HG03064 (cell line): ENCODE data around the gene TOP3A.
"Not testable (repeated sequence)": the region's sequence is repeated elsewhere in the genome, so short reads cannot be mapped to it uniquely, and the experiment has no call there.

ENCODE experiments used
- ATAC-seq: cut with Tn5 transposase; IDR thresholded peaks from one replicate; pipeline ENCODE4 v1.9.1; 2021; ENCODE audit warnings: low read depth; ENCODE audit not compliant: unreplicated experiment

TOP3A gene

GRCh38 chr17:18314731-18315561 lies at the start of gene TOP3A, which contains the start of gene SMCR8:
TSS of gene TOP3A (minus strand) at chr17:18314994. CDS start at chr17:18314778, 216 bp downstream.
TSS of gene SMCR8 (plus strand) at chr17:18315293. CDS start at chr17:18315790, 497 bp downstream.
- peak; percentile 67 for ATAC-seq

GRCh38 chr17:18364166-18364565 lies 49.4 kb upstream of the TOP3A start:
- ATAC-seq, result no peak

- ATAC-seq, result peak; percentile 91
Measured at GRCh38 chr17:18363101-18364049, 48.6 kb upstream of the TOP3A start, which contains the start of gene SHMT1. TSS of gene SHMT1 (minus strand) at chr17:18363550. CDS start at chr17:18355981, 7,569 bp downstream.

- no peak for ATAC-seq
Measured at GRCh38 chr17:18362698-18363100, 47.9 kb upstream of the TOP3A start.

- no peak for ATAC-seq
Measured at GRCh38 chr17:18361837-18362697, 47.3 kb upstream of the TOP3A start.

GRCh38 chr17:18360518-18360917 lies 45.7 kb upstream of the TOP3A start:
- no peak for ATAC-seq

- ATAC-seq, result no peak
Measured at GRCh38 chr17:18356624-18357023, 41.8 kb upstream of the TOP3A start.

- ATAC-seq, result no peak
Measured at GRCh38 chr17:18353541-18353940, 38.7 kb upstream of the TOP3A start.

GRCh38 chr17:18344021-18344420 lies 29.2 kb upstream of the TOP3A start:
- no peak for ATAC-seq

GRCh38 chr17:18339933-18340332 lies 25.1 kb upstream of the TOP3A start:
- no peak for ATAC-seq

GRCh38 chr17:18338158-18338557 lies 23.4 kb upstream of the TOP3A start:
- ATAC-seq, result not testable (repeated sequence)

- ATAC-seq, result no peak
Measured at GRCh38 chr17:18332909-18333489, 18.2 kb upstream of the TOP3A start.

GRCh38 chr17:18331879-18332278 lies 17.1 kb upstream of the TOP3A start:
- ATAC-seq, result no peak

GRCh38 chr17:18328643-18329204 lies 13.9 kb upstream of the TOP3A start:
- no peak for ATAC-seq

- no peak for ATAC-seq
Measured at GRCh38 chr17:18327556-18327955, 12.8 kb upstream of the TOP3A start.

GRCh38 chr17:18327093-18327492 lies 12.3 kb upstream of the TOP3A start:
- no peak for ATAC-seq

- no peak for ATAC-seq
Measured at GRCh38 chr17:18326572-18326971, 11.8 kb upstream of the TOP3A start.

- ATAC-seq, result no peak
Measured at GRCh38 chr17:18326039-18326438, 11.2 kb upstream of the TOP3A start.
